Gastroesophageal sphincter (tissue), 3 donors: ENCODE measurements around the gene MYDGF.

Experiments used
- POLR2A ChIP-seq, 2 donors: fragments of 450-650 bp; IDR thresholded peaks; one replicate each; pipeline ENCODE4 v1.6.1; 2017; ENCODE audit warnings: antibody characterized with exemption in 2 of 2, mild to moderate bottlenecking in 2 of 2, moderate library complexity in 1 of 2
- POLR2AphosphoS5 ChIP-seq: sonication (generic); formaldehyde crosslinking; IDR thresholded peaks from one replicate; pipeline ENCODE4 v1.6.1; 2017; ENCODE audit warnings: antibody characterized with exemption
- TF ChIP-seq, protein P1 (sequence below), 4 experiments: fragments of 200-600 bp in 2 of 4; fragments of 450-650 bp in 2 of 4; sonication (generic) in 1 of 4; IDR thresholded peaks; one replicate each; pipeline ENCODE4 v1.5.1; 2017 to 2019; ENCODE audit warnings: antibody characterized with exemption in 4 of 4, mild to moderate bottlenecking in 2 of 4, moderate library complexity in 2 of 4

DNA sequence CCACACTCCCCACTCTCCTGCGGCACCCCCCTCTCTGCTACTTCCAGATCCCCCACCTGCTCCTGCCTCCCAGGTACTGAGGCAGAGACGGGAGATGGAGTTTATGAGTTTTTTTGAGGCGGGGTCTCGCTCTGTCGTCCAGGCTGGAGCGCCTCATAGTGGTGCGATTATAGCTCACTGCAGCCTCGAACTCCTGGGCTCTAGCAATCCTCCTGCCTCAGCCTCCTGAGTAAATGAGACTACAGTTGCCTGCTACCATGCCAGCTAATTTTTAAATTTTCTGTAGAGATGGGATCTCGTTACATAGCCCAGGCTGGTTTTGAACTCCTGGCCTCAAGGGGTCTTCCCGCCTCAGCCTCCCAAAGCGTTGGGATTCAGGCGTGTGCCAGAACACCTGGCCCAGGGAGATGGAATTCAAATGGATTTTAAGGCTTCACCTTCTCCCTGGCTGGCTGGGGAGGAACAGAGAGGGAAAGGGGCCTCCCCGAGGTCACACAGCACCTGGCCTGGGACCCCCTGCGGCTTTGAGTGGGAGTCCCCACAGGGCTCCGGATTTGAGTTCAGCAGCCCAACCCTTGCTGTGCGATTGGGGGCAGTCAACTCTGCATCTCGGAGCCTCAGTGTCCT lies 50.4 kb downstream of the MYDGF start:
- TF ChIP-seq, protein P1, sequence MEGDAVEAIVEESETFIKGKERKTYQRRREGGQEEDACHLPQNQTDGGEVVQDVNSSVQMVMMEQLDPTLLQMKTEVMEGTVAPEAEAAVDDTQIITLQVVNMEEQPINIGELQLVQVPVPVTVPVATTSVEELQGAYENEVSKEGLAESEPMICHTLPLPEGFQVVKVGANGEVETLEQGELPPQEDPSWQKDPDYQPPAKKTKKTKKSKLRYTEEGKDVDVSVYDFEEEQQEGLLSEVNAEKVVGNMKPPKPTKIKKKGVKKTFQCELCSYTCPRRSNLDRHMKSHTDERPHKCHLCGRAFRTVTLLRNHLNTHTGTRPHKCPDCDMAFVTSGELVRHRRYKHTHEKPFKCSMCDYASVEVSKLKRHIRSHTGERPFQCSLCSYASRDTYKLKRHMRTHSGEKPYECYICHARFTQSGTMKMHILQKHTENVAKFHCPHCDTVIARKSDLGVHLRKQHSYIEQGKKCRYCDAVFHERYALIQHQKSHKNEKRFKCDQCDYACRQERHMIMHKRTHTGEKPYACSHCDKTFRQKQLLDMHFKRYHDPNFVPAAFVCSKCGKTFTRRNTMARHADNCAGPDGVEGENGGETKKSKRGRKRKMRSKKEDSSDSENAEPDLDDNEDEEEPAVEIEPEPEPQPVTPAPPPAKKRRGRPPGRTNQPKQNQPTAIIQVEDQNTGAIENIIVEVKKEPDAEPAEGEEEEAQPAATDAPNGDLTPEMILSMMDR (IDR thresholded peaks at IDR 0.05) = no peak
- TF ChIP-seq POLR2A (IDR thresholded peaks at IDR 0.05) (no peak), POLR2AphosphoS5 (no peak)
